ENCODE measurements around the gene FHIP2A.

DNA sequence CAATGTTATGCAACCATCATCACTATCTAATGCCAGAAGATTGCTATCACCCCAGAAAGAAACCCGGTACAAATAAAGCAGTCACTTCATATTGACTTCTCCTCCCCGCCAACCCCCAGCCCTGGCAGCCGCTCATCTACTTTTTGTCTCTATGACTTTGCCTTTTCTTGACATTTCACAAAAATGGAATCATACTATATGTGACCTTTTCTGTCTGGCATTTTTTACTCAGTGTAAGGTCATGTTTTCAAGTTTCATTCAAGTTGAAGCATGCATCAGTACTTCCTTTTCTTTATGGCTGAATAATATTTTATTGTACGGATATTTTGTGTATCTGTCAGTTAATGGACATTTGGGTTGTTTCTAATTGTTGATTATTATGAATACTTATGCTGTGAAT is 28.1 kb downstream of the FHIP2A start:
- no peak for TF ChIP-seq POLR2A (IDR thresholded peaks at IDR 0.05; ENCODE audit: low read depth, low read length)
- no peak for TF ChIP-seq RFX5 (IDR thresholded peaks at IDR 0.05; ENCODE audit: low read depth, low read length)
- TF ChIP-seq, protein P1, sequence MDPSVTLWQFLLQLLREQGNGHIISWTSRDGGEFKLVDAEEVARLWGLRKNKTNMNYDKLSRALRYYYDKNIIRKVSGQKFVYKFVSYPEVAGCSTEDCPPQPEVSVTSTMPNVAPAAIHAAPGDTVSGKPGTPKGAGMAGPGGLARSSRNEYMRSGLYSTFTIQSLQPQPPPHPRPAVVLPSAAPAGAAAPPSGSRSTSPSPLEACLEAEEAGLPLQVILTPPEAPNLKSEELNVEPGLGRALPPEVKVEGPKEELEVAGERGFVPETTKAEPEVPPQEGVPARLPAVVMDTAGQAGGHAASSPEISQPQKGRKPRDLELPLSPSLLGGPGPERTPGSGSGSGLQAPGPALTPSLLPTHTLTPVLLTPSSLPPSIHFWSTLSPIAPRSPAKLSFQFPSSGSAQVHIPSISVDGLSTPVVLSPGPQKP (IDR thresholded peaks at IDR 0.05; ENCODE audit: borderline replicate concordance, low read depth, low read length), result no peak

Measured in IMR-90 (cell line).